Cardiac fibroblast (primary cell): ENCODE data around the gene CCND1.

Experiments used
- DNase-seq, 2 donors: peaks; one replicate each; pipeline versions ENCODE4 v3.0.0 to v3.0.0-alpha.2; 2010; ENCODE audit warnings: low read depth in 2 of 2
- H3K4me3 ChIP-seq, 2 donors: replicated peaks in 1 of 2; 1 replicate in 1 of 2; 2 replicates in 1 of 2; pipeline ENCODE4 v1.5.1; 2011; ENCODE audit warnings: low read depth in 2 of 2, low read length in 2 of 2, mild to moderate bottlenecking in 2 of 2, moderate library complexity in 1 of 2
- TF ChIP-seq, protein P1 (sequence below): IDR thresholded peaks from one replicate; pipeline ENCODE4 v1.5.1; 2011; ENCODE audit warnings: low read depth, mild to moderate bottlenecking, low read length, inconsistent platforms

CCND1 gene

DNA sequence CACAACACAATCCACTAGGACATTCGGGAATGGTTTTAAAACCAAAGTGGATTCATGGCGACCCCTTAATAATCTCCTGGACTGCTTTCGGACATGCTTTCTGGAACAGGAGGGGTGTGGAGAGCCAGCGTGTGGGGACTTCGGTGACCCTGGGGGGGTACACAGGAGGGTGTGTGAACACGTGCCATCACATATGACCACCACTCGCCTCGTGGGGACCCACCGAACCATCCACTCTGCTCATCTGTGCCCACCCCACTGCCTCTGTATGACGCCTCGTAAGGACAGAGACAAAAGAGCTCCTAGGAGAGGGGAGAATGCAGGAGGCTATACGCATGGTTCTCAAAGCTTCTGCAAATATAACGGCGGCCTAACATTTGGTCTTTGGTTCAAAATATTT, 25.3 kb downstream of the CCND1 start:
- no peak for DNase-seq
- TF ChIP-seq, protein P1, sequence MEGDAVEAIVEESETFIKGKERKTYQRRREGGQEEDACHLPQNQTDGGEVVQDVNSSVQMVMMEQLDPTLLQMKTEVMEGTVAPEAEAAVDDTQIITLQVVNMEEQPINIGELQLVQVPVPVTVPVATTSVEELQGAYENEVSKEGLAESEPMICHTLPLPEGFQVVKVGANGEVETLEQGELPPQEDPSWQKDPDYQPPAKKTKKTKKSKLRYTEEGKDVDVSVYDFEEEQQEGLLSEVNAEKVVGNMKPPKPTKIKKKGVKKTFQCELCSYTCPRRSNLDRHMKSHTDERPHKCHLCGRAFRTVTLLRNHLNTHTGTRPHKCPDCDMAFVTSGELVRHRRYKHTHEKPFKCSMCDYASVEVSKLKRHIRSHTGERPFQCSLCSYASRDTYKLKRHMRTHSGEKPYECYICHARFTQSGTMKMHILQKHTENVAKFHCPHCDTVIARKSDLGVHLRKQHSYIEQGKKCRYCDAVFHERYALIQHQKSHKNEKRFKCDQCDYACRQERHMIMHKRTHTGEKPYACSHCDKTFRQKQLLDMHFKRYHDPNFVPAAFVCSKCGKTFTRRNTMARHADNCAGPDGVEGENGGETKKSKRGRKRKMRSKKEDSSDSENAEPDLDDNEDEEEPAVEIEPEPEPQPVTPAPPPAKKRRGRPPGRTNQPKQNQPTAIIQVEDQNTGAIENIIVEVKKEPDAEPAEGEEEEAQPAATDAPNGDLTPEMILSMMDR: no peak
- no peak overlapping the region for H3K4me3 ChIP-seq

DNA sequence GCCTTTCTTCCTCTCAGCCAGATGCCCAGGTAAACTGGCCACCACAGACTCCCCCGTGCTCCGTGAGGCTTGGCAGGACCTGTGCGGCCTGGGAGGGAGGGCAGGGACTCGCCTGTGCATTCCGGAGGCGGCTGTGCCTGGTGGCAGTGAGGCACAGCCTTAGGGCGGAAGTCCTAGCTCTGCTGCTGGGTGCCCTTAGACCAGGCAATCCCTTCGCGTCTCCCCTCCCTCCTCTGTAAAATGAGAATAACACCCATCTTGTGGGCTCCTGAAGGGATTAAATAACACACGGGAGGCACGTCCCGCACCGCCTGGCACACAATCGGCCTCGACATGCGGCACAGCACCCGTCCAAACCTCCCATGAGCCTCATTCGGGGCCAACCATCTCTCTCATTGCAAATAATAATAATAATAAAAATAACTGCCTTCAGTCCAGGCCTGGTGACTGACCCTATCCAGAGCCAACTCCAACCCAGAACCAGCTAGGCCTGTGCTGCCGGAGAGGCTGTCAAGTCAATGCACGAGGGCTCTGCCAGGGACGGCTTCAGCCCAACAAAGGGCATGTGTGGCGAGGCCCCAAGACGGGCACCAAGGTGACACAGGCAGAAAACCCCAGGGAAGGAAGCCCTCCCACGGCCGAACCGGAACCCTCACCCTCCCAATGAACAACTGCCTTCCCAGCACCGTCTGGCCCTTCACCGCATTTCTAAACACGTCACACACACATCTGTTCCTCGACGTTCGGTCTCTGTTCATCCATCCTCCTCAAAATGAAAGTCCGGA, 26.0 kb downstream of the CCND1 start:
- no peak for DNase-seq
- TF ChIP-seq, protein P1: no peak
- no peak overlapping the region for H3K4me3 ChIP-seq

DNA sequence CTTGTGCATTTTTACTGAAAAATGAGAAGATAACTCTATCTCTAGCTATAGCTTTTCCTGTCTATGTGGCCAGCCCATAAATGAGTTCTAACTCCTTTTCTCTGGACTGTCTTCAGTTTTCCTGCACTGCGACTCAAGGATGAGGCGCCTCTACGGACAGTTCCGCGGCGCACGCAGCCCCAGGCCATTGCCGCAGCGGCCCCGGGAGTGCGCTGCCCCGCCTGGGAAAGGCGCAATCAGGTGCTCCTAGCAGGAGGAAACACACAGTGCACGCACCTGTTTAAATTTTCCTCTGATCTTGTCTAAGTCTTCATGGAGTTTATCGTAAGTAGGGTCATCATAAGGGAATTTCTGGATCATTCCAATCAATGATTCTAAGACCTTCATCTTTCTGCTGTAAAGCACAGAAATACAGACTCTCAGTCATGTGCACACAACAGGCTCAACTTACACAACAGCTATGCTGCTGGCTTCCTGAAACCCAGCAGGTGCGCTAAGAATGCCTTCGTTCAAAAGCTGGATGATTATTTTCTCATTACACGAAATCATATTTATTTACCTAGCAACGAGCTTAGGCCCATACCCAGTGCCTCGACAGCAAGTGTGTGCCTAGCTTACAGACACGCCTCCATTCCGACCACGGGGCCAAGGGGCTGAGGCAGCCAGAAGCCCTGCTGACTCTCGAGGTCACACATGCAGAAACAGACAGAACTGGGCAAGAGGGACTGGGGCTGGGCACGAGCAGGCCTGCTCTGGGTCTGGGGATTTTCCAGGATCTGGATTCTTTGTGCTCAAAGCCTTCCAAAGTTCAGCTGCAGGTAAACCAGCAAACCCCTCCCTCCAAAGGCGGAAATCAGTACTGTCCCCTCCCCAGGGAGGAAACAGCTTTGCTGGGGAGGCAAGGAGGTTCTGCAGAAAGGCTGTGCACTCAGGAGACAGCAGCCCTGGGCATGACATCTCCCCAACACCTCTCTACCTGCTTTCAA, 27.0 kb downstream of the CCND1 start:
- no peak for DNase-seq
- TF ChIP-seq, protein P1: no peak
- no peak overlapping the region for H3K4me3 ChIP-seq

- no peak for DNase-seq
- TF ChIP-seq, protein P1: no peak
- no peak overlapping the region for H3K4me3 ChIP-seq
Measured at GRCh38 chr11:69669486-69669885, 28.5 kb downstream of the CCND1 start.

- TF ChIP-seq, protein P1: peak; percentile 96
- H3K4me3 ChIP-seq: no peak overlapping the region
- DNase-seq: peak; percentile 93
Measured at GRCh38 chr11:69670158-69670845, 29.3 kb downstream of the CCND1 start.

- H3K4me3 ChIP-seq: no peak overlapping the region
- DNase-seq: no peak
- TF ChIP-seq, protein P1: no peak
Measured at GRCh38 chr11:69671734-69672465, 30.9 kb downstream of the CCND1 start.
